Gastroesophageal sphincter (tissue), 3 donors: ENCODE data around the gene HMGB4.

Experiments used
- POLR2AphosphoS5 ChIP-seq: sonication (generic); formaldehyde crosslinking; IDR thresholded peaks from one replicate; pipeline ENCODE4 v1.6.1; 2017; ENCODE audit warnings: antibody characterized with exemption
- TF ChIP-seq, protein P1 (sequence below), 4 experiments: fragments of 200-600 bp in 2 of 4; fragments of 450-650 bp in 2 of 4; sonication (generic) in 1 of 4; IDR thresholded peaks; one replicate each; pipeline ENCODE4 v1.5.1; 2017 to 2019; ENCODE audit warnings: antibody characterized with exemption in 4 of 4, mild to moderate bottlenecking in 2 of 4, moderate library complexity in 2 of 4

DNA sequence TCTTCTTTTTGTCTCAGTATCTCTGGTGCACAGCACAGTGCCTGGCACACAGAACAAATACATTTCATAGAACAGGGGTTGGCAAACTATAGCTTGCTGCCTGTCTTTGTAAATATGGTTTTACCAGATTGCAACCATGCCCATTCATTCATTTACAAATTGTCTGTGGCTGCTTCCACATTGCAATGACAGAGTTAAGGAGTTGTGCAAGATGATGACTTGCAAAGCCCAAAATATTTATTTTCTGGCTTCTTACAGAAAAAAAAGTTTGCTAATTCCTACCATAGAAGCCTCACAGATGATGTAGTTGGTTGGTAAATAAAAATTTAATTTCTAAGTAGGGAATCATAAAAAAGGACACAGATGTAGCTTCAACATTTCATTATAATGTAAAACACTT lies 11.2 kb upstream of the HMGB4 start:
- TF ChIP-seq, protein P1, sequence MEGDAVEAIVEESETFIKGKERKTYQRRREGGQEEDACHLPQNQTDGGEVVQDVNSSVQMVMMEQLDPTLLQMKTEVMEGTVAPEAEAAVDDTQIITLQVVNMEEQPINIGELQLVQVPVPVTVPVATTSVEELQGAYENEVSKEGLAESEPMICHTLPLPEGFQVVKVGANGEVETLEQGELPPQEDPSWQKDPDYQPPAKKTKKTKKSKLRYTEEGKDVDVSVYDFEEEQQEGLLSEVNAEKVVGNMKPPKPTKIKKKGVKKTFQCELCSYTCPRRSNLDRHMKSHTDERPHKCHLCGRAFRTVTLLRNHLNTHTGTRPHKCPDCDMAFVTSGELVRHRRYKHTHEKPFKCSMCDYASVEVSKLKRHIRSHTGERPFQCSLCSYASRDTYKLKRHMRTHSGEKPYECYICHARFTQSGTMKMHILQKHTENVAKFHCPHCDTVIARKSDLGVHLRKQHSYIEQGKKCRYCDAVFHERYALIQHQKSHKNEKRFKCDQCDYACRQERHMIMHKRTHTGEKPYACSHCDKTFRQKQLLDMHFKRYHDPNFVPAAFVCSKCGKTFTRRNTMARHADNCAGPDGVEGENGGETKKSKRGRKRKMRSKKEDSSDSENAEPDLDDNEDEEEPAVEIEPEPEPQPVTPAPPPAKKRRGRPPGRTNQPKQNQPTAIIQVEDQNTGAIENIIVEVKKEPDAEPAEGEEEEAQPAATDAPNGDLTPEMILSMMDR (IDR thresholded peaks at IDR 0.05): no peak
- no peak for TF ChIP-seq POLR2AphosphoS5
